ENCODE measurements around the gene TRIM9. TPM values are rescaled to one million over a fixed set of nuclear protein-coding genes. Genes with fewer than 3 reads are reported as not detected.
A peak's percentile ranks its signal among the peaks of the same experiment; 100 is the strongest.
"Not testable (repeated sequence)": the region's sequence is repeated elsewhere in the genome, so short reads cannot be mapped to it uniquely, and the experiment has no call there.

Gene TRIM9
- total RNA-seq, 1 donor from 2014 or later, result 8.9 TPM

DNA sequence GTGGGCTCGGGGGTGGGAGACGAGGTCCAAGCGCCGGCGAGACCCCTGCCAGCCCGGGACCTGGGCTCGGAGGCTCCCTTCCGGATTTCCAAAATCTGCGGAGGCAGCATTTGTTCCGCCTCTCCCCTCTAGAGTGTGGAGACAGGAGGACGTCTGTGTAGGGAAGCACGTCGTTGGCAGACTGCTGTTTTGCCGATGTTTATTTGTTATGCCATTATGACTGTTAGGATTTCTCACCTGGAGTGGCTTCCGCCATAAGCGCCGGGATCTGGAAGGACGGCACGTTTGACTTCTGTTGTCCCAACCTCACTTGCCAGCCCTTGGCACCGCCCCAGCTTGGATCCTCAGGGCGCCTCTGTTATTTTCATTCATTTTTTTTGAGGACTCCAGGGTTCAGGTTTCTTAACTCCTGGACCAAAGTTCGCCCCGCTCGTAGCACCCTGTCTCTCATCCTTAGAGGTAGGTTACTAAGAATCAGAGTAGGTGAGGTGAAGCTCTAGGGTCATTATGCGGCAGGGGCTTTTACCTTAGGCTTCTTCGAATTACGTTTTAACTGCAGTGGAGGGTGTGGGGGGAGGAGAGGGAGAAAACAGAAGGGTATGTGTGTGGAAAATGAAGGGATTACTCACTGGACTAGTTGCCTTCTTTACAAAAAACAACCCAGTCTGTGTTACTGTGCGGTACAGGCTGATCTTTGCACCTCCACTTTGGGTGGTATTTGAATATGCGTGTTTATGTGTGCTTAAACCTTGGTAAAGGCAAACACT lies 150.1 kb downstream of the TRIM9 start:
- no peaks in the 10 kb centered on the region for H3K36me3 Mint-ChIP-seq
- no peak for DNase-seq (ENCODE audit: low spot score in 2 of 2, unreplicated experiment in 2 of 2)
- peak overlapping the region; percentile 48 for H3K27ac Mint-ChIP-seq
- H3K4me1 Mint-ChIP-seq, result peaks cover 17% of the 10 kb centered on the region
- peak overlapping the region; percentile 79 for H3K4me3 Mint-ChIP-seq
- H3K9me3 Mint-ChIP-seq, result no peaks in the 10 kb centered on the region
- H3K27me3 Mint-ChIP-seq (ENCODE audit: low read depth), result peaks cover 11% of the 10 kb centered on the region
- TF ChIP-seq CTCF (IDR thresholded peaks at IDR 0.05; ENCODE audit: unreplicated experiment), result no peak

DNA sequence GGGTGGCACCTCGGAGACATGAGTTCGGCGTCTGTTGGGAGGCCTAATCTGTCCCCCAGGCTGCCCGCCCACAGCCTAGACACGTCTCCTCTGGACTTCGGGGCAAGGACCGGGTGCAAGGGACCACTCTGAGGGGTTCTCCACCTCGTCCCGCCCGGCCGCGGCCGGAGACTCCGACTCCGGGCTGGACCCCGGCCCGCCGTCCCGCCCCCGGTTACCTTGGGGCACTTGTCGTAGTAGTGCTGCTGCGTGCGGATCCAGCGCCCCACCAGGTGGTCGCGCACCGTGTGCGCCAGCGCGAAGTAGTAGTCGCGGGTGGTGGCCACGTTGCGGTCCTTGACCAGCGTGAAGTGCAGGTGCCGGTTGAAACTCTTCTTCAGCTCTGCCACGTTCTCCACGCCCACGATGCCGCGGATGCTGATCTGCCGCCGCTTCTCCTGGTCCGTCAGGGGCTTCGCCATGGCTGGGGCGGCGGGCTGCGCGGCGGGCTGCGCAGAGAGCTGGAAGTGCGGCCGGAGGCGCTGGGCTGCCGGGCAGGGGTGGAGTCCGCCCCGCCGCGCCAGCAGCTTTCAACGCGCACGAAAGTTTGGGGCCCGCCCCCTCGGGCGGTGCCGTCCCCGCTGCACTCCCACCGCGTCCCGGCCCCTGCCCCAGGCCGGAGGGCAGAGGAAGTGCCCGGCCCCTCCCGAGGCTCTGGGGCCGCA lies 150.8 kb downstream of the TRIM9 start, which contains the start of gene PYGL:
Gene PYGL, minus strand, starts transcription at position 541 of the 704 bp plus-strand sequence. Its CDS starts 80 bp downstream, at position 461.
- Mint-ChIP-seq H3K27ac (peak within 1 kb of the TSS; percentile 48), H3K27me3 (ENCODE audit: low read depth) (peaks cover 11% of the 10 kb centered on the region), H3K9me3 (no peaks in the 10 kb centered on the region), H3K36me3 (no peaks in the 10 kb centered on the region), H3K4me3 (peak within 1 kb of the TSS; percentile 79), H3K4me1 (peaks cover 17% of the 10 kb centered on the region)
- DNase-seq (ENCODE audit: low spot score in 2 of 2, unreplicated experiment in 2 of 2), result peak; percentile 37 to 71
- no peak for TF ChIP-seq CTCF (IDR thresholded peaks at IDR 0.05; ENCODE audit: unreplicated experiment)

- no peak for TF ChIP-seq CTCF (IDR thresholded peaks at IDR 0.05; ENCODE audit: unreplicated experiment)
- Mint-ChIP-seq H3K27me3 (ENCODE audit: low read depth) (peaks cover 11% of the 10 kb centered on the region), H3K4me1 (peaks cover 17% of the 10 kb centered on the region), H3K4me3 (peak overlapping the region; percentile 72), H3K27ac (peak overlapping the region; percentile 39), H3K9me3 (no peaks in the 10 kb centered on the region), H3K36me3 (no peaks in the 10 kb centered on the region)
- no peak for DNase-seq (ENCODE audit: low spot score in 2 of 2, unreplicated experiment in 2 of 2)
Observed at GRCh38 chr14:50943261-50943942, 151.5 kb downstream of the TRIM9 start.

- not testable (repeated sequence) for H3K4me3 Mint-ChIP-seq; DNase-seq (ENCODE audit: low spot score in 2 of 2, unreplicated experiment in 2 of 2); H3K27ac Mint-ChIP-seq; H3K9me3 Mint-ChIP-seq; H3K36me3 Mint-ChIP-seq
- Mint-ChIP-seq H3K27me3 (ENCODE audit: low read depth) (peaks cover 11% of the 10 kb centered on the region), H3K4me1 (peaks cover 18% of the 10 kb centered on the region)
Observed at GRCh38 chr14:50941638-50942037, 153.3 kb downstream of the TRIM9 start.

DNA sequence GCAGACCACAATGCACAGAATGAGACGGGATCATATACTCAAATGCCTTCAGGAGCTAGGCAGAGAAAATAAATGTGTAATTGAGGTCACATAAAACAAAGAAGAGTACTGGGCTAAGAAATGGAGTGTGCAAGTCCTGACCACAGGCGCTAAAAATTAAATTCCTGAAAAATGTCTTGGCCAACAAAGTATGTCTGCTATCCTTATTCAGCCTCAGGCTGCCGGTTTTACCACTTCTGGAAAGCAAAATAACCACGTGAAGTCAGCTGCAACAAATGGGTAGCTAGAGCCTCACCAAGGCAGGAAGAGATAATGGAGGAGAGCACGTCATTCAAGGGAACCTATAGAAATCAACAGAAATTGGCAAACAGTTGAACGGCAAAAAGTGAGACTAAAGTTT lies 153.8 kb downstream of the TRIM9 start:
- H3K4me3 Mint-ChIP-seq, result no peak overlapping the region
- H3K27me3 Mint-ChIP-seq (ENCODE audit: low read depth), result peaks cover 11% of the 10 kb centered on the region
- peaks cover 19% of the 10 kb centered on the region for H3K4me1 Mint-ChIP-seq
- no peak for DNase-seq (ENCODE audit: low spot score in 2 of 2, unreplicated experiment in 2 of 2)
- no peak overlapping the region for H3K27ac Mint-ChIP-seq
- no peak for TF ChIP-seq CTCF (IDR thresholded peaks at IDR 0.05; ENCODE audit: unreplicated experiment)
- no peaks in the 10 kb centered on the region for H3K9me3 Mint-ChIP-seq
- no peaks in the 10 kb centered on the region for H3K36me3 Mint-ChIP-seq

Measured in mesothelial cell of epicardium (in vitro differentiated cells).